Skeletal muscle tissue (tissue), 4 donors: Measurements from ENCODE around the gene MYO16. TPM values are rescaled to one million over a fixed set of nuclear protein-coding genes. Genes with fewer than 3 reads are reported as not detected.

ENCODE experiments used
- H3K27ac ChIP-seq: one replicate; pipeline ENCODE4 v1.7.0; 2013; ENCODE audit warnings: mild to moderate bottlenecking, low read depth, low read length, inconsistent platforms
- H3K27me3 ChIP-seq, 3 donors: one replicate each; pipeline ENCODE4 v1.7.0; 2013; ENCODE audit warnings: low read length in 3 of 3; ENCODE audit not compliant: control insufficient read depth in 3 of 3, insufficient read depth in 3 of 3
- H3K36me3 ChIP-seq, 3 donors: one replicate each; pipeline ENCODE4 v1.7.0; 2013; ENCODE audit warnings: low read length in 3 of 3; ENCODE audit not compliant: control insufficient read depth in 3 of 3, insufficient read depth in 3 of 3
- H3K4me1 ChIP-seq, 3 donors: one replicate each; pipeline ENCODE4 v1.7.0; 2013; ENCODE audit warnings: low read length in 3 of 3, mild to moderate bottlenecking in 3 of 3; ENCODE audit not compliant: control insufficient read depth in 3 of 3, insufficient read depth in 3 of 3
- H3K4me3 ChIP-seq, 3 donors: one replicate each; pipeline ENCODE4 v1.7.0; 2013; ENCODE audit warnings: low read length in 3 of 3
- H3K9ac ChIP-seq, 3 donors: one replicate each; pipeline ENCODE4 v1.7.0; 2013; ENCODE audit warnings: low read length in 3 of 3, mild to moderate bottlenecking in 3 of 3, moderate library complexity in 2 of 3, low read depth in 1 of 3
- H3K9me3 ChIP-seq, 3 donors: one replicate each; pipeline ENCODE4 v1.7.0; 2013; ENCODE audit warnings: low read length in 3 of 3; ENCODE audit not compliant: control insufficient read depth in 3 of 3
- total RNA-seq: library from RNA; depleted of rRNA; stranded (reverse); fragments of >200 nt; gene quantifications from one replicate; pipeline ENCODE4 v1.2.3, GENCODE V29; 2014
- donor health status: Osteomylitis.

The MYO16 gene
- total RNA-seq, 1 donor from 2014 or later, result 43.8 TPM

DNA sequence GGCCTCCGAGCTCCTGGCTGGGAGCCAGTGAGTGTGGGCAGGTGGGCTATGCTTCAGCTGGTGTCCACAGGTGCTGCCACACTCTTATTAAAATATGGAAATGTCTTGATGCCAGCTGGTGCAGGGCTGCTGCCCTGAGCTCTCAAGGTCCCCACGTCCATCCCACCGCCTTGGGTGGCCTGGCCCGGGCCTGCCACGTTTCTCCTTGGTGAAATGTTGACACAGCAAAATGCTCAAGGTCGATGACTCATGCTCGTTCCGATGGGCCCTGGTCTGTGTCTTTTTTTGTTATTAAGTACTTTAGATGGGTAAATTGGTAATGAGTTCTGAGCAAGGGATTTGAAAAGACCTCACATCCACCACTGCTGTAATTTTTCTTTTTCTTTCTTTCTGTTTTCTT, 524.7 kb downstream of the MYO16 start:
- H3K36me3 ChIP-seq, result no peaks in the 10 kb centered on the region
- peaks cover 2 to 20% (median 10%) of the 10 kb centered on the region in 3 donors for H3K4me1 ChIP-seq
- peaks cover 0 to 30% (median 0%) of the 10 kb centered on the region in 3 donors for H3K27me3 ChIP-seq
- no peak overlapping the region for H3K4me3 ChIP-seq
- no peak overlapping the region for H3K9ac ChIP-seq
- H3K27ac ChIP-seq, result no peak overlapping the region
- H3K9me3 ChIP-seq, result no peaks in the 10 kb centered on the region

- Histone ChIP-seq H3K27me3 (peaks cover 0 to 29% (median 0%) of the 10 kb centered on the region in 3 donors), H3K9ac (no peak overlapping the region), H3K4me1 (peaks cover 2 to 20% (median 10%) of the 10 kb centered on the region in 3 donors), H3K36me3 (no peaks in the 10 kb centered on the region), H3K27ac (no peak overlapping the region), H3K9me3 (no peaks in the 10 kb centered on the region), H3K4me3 (peak overlapping the region in 1 of 3 donors; percentile 45)
Measured at GRCh38 chr13:109154546-109154945, 525.1 kb downstream of the MYO16 start.

- no peak overlapping the region for H3K27ac ChIP-seq
Measured at GRCh38 chr13:109154966-109155761, 525.8 kb downstream of the MYO16 start.

GRCh38 chr13:109156181-109156935, 526.9 kb downstream of the MYO16 start:
- peak overlapping the region in 1 of 3 donors; percentile 4 for H3K4me3 ChIP-seq
- peak overlapping the region in 2 of 3 donors; percentile 10 to 11 for H3K9ac ChIP-seq
- no peak overlapping the region for H3K27ac ChIP-seq

More at GRCh38 chr13:109154966-109155761, 525.8 kb downstream of the MYO16 start:
- Histone ChIP-seq H3K4me3 (peak overlapping the region in 1 of 3 donors; percentile 50), H3K9me3 (no peaks in the 10 kb centered on the region), H3K4me1 (peaks cover 2 to 20% (median 12%) of the 10 kb centered on the region in 3 donors), H3K36me3 (no peaks in the 10 kb centered on the region), H3K27me3 (peaks cover 0 to 29% (median 0%) of the 10 kb centered on the region in 3 donors), H3K9ac (peak overlapping the region in 1 of 3 donors; percentile 17)

GRCh38 chr13:109157275-109157674, 527.9 kb downstream of the MYO16 start:
- peaks cover 2 to 20% (median 12%) of the 10 kb centered on the region in 3 donors for H3K4me1 ChIP-seq
- H3K9ac ChIP-seq, result no peak overlapping the region
- no peaks in the 10 kb centered on the region for H3K9me3 ChIP-seq
- no peak overlapping the region for H3K4me3 ChIP-seq
- H3K36me3 ChIP-seq, result no peaks in the 10 kb centered on the region
- H3K27ac ChIP-seq, result no peak overlapping the region
- H3K27me3 ChIP-seq, result peaks cover 0 to 34% (median 0%) of the 10 kb centered on the region in 3 donors

More at GRCh38 chr13:109156181-109156935, 526.9 kb downstream of the MYO16 start:
- H3K27me3 ChIP-seq, result peaks cover 0 to 32% (median 0%) of the 10 kb centered on the region in 3 donors
- H3K4me1 ChIP-seq, result peaks cover 2 to 20% (median 12%) of the 10 kb centered on the region in 3 donors
- no peaks in the 10 kb centered on the region for H3K36me3 ChIP-seq
- no peaks in the 10 kb centered on the region for H3K9me3 ChIP-seq

DNA sequence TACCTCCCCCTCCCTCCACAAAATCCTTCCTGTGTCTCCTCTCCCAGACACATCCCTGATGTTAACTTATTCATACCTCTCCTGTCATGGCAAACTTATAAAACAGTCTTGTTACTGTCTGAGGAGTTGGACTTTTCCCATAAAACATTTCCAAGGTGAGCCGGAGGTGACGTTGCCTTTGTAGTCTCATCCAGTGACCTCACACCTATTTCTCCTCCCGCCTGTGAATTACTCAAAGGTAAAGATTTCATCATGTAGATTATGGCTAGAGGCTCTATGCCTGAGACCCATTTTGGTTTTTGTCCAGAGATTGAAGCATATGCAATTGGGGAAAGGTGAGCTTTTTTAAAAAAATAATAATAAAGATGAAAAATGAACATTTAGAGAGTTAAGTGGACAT, 529.0 kb downstream of the MYO16 start:
- no peak overlapping the region for H3K27ac ChIP-seq
- H3K36me3 ChIP-seq, result no peaks in the 10 kb centered on the region
- H3K4me1 ChIP-seq, result peaks cover 2 to 20% (median 12%) of the 10 kb centered on the region in 3 donors
- H3K9me3 ChIP-seq, result no peaks in the 10 kb centered on the region
- no peak overlapping the region for H3K9ac ChIP-seq
- peaks cover 0 to 28% (median 0%) of the 10 kb centered on the region in 3 donors for H3K27me3 ChIP-seq
- H3K4me3 ChIP-seq, result no peak overlapping the region

DNA sequence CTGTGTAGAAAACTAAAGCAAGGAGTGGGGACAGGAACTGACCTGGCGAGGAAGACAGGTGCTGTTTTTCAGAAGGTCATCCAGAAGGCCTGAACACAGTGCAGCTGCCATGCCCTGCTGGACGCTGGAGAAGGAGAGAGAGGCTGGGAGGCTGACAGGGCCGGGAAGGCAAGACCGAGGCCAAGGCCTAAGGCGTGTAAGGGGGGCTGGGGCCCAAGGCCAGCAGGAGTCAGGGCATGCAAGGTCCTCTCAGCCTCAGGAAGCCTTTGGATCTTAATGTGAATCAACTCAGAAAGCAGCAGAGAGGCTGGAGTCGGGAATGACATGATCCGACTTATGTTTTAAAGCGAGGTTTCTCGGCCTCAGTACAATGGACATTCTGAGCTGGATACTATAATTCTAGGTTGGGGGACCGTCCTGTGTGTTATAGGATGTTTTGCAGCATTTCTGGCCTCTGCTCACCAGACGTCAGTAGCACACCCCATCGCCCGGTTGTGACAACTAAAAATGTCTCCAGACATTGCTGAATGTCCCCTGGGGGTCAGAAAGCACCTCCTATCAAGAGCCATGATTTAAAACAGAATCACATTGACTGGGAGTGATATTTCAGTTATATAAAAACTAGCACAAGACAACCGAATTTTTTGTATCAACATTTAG, 530.4 kb downstream of the MYO16 start:
- Histone ChIP-seq H3K9ac (no peak overlapping the region), H3K27me3 (peaks cover 0 to 23% (median 0%) of the 10 kb centered on the region in 3 donors), H3K4me3 (no peak overlapping the region), H3K9me3 (no peaks in the 10 kb centered on the region), H3K4me1 (peaks cover 2 to 17% (median 12%) of the 10 kb centered on the region in 3 donors), H3K36me3 (no peaks in the 10 kb centered on the region), H3K27ac (no peak overlapping the region)

DNA sequence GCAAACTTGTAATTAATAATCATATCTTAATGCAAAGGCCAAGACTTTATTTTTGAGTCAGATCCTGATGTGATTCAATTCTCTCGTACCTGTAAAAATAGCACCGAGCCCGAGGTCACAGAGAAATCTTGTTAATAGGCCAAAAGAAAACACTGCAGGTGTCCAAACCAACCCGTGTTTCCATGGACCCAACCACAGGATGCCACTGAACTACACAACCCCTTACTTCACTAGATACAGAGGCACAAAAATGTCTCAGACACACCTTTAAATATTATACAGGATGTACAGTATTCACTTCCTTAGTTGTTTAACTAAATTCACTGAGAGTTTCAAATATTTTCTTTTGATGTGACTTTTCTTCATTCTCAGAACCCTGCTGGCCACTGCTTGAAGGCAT, 530.9 kb downstream of the MYO16 start:
- H3K4me3 ChIP-seq, result no peak overlapping the region
- no peaks in the 10 kb centered on the region for H3K9me3 ChIP-seq
- no peak overlapping the region for H3K9ac ChIP-seq
- peaks cover 2 to 11% (median 9%) of the 10 kb centered on the region in 3 donors for H3K4me1 ChIP-seq
- no peak overlapping the region for H3K27ac ChIP-seq
- peaks cover 0 to 22% (median 0%) of the 10 kb centered on the region in 3 donors for H3K27me3 ChIP-seq
- H3K36me3 ChIP-seq, result no peaks in the 10 kb centered on the region

- Histone ChIP-seq H3K4me3 (no peak overlapping the region), H3K9me3 (no peaks in the 10 kb centered on the region), H3K9ac (no peak overlapping the region), H3K27me3 (peaks cover 0 to 22% (median 0%) of the 10 kb centered on the region in 3 donors), H3K4me1 (peaks cover 2 to 9% (median 5%) of the 10 kb centered on the region in 3 donors), H3K36me3 (no peaks in the 10 kb centered on the region), H3K27ac (no peak overlapping the region)
Measured at GRCh38 chr13:109160887-109161669, 531.7 kb downstream of the MYO16 start.
